HG02852 (cell line): Measurements from ENCODE around the gene DYNLRB1.
A peak's percentile ranks its signal among the peaks of the same experiment; 100 is the strongest.

Experiments
- ATAC-seq: cut with Tn5 transposase; IDR thresholded peaks from one replicate; pipeline ENCODE4 v1.9.1; 2021; ENCODE audit warnings: mild to moderate bottlenecking, moderate library complexity; ENCODE audit not compliant: unreplicated experiment

DYNLRB1 gene

DNA sequence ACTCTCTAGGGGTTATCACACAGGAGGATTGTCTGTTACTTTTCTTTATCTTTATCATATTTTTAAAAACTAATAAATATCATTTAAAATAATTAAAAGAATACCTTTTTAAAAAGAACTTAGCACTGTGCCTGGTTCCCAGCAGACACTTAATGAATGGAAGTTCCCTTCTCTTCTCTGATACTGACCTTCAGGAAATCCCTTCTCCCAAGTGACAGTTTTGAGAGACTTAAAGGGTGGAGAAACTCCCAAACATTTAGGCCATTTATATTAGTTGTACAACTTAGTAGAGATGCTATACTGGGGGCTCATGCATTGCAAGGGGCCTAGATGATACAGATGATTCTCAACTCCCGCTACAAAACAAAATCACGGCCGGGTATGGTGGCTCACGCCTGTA lies 60.8 kb downstream of the DYNLRB1 start:
- ATAC-seq: no peak

DNA sequence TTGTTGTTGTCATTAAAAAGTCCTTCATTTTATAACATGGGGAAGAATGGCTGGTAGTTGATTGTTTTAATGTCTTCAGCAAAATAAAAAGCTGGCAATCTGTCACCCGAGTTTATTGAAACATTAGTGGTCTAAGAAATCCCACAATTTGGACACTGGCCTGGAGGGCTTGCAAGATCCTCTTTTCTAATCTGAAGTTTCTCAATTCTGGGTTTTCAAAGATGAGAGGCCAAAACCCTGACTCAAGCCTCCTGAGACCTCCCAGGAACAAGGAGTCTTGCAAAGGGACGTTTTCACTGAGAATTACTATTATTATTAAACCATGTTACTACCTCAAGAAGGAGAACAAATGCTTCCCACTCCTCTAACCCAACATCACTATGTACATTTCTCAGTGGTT lies 61.8 kb downstream of the DYNLRB1 start:
- no peak for ATAC-seq

DNA sequence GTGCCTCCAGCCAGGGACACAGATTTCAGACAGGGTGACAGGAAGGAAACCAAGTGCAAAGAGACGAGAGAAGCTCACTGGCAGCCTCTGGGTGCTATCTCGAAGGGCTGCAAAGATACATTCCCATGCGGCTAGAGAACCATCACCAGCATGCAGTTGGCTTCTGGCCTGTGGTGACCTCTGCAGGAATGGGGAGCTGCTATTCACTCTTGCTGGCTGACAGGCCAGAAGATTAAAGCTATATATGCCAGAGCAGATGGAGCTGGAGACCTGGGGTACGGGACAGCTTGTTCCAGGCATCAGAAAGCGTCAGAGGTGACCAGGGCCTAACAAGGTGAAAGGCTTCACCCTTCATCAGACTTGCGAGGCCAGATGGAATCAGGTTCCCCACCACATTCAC lies 62.3 kb downstream of the DYNLRB1 start:
- ATAC-seq: no peak

DNA sequence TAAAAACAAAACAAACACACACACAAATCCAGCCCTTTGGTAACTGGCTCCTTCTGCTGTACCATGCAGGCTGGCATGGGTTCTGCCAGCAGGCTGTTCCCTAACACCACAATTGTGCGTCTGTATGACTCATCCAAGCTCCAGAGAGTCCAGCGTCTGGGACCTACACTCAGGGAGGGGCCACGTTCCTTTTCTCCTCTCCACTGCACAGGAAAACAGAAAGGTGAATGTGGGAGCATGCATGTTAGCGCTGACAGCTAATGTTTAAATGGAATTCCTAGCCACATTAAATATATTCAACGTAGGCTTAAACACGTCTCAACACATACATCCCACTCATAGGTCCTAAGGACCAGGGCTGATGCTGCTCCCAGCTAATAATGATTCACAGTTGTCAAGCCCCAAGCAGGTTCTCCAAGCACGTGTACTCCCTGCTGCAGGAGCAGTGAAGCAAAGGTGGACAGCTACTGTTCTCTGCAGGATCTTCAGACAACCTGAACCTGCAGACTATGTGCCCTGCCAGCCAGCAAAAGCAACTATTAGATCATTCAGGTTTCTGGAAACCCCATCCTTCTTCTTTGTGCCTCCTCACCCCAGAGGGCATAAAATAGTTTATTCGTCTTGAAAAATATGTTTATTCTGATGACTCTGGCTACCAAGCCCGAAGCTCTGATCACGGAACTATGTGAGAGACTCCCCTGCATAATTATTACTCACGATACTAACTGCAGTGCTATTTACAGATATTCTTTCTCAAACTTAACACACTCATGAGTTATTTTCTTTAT lies 63.2 kb downstream of the DYNLRB1 start:
- ATAC-seq: no peak

DNA sequence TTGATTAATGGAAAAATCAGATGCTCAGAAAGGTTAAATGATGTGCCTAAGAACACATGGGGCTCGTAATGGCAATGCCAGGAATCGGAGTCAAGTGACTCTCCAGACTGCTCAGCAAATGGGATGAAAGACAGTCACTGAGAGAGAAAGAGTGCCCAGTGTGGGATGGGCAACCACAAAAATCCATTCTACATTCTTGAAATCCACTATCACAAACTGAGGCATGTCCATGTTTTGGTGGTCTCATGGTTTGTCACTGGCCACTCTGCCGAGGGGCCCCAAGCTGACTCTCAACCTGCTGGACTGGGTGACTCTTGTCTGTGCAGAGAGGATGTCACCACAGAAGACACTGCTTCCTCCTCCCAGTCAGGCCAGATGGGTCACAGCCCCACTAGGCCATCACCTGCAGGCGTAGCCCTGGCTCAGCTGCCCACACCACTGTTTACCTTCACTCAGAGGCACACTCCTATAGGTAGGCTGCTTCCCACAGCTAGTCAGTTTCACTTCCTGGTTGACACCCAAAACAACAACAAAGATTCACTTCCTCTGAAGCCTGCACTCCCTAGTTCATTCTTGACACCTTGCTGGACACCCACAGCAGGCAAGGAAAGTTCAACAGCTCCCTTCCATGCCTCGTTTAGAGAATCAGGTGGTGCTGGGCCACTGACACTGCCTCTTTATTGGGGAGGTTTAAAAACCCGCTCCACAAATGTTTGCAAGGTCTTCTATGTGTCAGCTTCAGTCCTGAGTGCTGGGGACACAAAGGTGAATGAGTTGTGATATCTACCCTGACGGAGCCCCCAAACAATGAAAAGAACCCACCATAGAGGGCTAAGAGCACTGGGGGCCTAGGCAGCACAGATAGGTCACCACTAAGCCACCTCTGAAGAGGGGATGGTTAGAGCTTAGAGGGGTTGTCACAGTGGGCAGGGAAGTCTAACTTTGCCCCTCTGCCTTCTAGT lies 64.0 kb downstream of the DYNLRB1 start:
- peak; percentile 60 for ATAC-seq

DNA sequence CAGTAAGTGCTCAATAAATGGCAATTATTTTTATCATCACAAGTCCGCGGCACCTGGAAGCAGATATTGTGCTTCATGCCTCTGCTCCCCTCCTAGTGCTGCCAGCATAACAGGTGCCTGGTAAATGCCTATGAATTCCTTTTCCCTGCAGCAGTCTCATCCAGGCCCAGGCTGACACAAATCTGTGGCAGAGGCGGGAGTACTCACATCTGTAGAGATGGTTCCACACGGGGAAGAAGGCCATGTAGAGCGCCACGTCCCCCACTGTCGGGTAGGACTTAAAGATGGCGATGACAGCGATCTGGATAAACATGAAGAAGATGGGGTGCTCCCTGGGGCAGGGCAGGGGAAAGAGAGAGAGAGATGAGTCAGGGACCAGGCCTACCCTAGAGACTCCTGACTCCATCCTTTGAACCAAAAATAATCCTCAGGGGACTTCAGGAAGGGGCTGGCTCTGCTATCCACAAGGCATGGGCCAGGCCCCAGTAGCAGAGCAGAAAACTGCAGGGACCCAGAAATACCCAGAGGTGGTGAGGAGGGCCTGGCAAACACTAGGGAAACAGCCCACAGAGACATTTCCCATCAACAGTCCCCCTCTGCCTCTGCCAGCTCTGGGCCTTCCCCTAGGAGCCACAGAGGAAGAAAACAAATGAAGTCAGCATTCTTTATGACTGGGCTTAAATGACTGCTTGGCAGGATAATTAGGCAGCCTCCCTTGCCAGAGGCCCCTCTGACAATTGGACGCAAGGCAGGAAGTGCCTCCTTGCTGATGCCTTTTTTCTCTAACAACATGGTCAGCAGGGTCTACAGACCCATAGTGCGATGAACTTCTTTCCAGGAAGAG lies 65.3 kb downstream of the DYNLRB1 start:
- no peak for ATAC-seq

DNA sequence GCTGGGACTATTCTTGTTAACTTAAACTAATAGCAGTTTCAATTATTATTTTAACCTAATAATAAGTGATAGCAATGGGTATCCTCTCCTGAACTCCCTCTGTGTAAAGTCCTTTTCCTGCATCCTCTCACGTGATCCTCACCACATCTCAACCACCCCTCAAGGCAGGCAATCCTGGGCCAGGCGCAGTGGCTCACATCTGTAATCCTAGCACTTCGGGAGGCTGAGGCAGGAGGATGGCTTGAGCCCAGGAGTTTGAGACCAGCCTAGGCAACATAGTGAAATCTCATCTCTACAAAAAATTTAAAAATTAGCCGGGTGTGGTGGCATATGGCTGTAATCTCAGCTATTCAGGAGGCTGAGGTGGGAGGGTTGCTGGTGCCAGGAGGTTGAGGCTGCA lies 66.0 kb downstream of the DYNLRB1 start:
- ATAC-seq: no peak

DNA sequence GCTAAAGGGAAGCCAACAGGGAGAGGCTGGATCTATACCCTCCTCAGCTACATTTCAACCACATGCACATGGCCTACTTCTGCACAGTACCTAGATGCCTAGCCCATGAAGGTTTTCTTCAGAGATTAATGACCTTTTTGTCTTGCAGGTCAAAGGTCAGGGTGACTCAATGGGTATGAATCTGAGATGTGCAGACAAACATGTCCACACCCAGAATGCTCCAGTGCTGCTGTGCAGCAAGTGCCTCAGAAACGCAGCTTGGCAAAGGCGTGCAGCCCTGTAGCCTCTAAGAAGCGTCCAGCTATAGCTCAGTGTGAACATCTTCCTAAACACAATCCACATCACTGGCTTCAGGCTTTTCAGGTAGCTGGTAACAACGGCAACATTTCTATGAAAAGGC lies 66.7 kb downstream of the DYNLRB1 start:
- no peak for ATAC-seq

DNA sequence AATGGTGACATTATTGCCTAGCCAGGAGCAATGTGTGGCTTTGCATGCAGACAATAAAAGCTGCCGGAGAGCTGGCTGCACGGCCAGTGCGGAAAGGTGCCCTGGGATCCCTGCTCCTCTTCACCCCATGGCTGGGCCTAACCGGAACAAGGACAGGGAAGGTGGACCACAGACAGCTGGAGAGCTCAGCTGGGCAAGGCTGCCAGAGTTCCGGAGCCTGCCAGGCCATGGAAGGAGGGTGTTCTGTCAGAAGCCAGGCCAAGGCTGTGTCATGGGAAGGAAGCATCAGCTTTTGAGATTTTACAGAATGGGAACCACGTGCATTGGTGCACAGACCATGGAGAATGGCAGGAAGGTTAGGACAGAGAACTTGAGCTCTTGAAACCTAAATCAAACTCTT lies 67.3 kb downstream of the DYNLRB1 start:
- ATAC-seq: no peak

DNA sequence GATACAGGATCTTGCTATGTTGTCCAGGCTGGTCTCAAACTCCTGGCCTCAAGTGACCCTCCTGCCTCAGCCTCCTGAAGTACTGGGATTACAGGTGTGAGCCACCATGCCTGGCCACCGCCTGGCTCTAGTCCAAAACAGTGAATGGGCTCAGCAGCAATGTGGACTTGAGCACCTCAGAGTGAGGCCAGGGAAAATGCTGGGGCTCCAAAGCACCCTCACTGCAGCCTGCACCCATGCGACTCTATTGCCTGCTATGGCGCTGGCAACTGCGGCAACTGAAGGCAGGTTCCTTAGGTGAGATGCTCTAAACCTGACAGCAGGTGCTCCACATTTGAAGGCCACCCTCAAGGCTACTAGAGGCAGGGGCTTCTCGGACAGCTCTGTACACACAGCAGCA lies 68.8 kb downstream of the DYNLRB1 start:
- ATAC-seq: no peak

DNA sequence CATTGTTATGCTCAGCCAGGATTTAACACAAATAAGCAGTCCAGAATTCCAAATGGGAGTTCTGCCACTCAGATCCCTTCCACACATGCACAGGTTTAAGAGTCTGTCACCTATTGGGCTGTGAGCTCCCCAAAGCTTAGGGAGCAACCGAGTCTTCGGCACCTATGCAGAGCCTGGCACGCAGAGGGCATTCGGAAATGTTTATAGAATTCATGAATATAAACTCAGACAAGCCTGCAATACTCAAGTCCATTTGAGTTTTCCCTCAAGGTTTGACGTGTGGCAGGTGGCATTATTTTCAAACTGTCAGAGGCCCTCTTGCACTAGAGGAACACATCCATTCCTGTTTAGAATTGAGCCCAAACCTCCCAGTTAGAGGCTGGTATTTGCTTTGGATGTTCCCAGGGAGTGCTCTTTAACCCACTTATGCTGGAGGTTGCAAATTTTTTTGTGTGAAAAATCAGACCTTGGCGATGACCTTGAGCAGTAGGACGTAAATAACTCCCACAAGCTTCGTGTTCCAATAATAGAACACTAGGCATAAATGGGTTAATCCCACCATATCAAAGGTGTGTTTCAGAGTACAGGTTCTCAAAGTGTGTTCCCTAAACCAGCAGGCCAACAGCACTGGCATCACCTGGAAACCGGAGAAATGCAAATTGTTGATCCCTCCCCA lies 70.4 kb downstream of the DYNLRB1 start:
- no peak for ATAC-seq
